ENCODE data around the gene GGN. TPM values are rescaled to one million over a fixed set of nuclear protein-coding genes. Genes with fewer than 3 reads are reported as not detected.

The GGN gene
- total and polyA plus RNA-seq, 9 of the 15 experiments (the other 6 are each of a cell fraction or from before 2014, with no cell fraction given) = 0.15 to 0.33 TPM; not detected in 7

DNA sequence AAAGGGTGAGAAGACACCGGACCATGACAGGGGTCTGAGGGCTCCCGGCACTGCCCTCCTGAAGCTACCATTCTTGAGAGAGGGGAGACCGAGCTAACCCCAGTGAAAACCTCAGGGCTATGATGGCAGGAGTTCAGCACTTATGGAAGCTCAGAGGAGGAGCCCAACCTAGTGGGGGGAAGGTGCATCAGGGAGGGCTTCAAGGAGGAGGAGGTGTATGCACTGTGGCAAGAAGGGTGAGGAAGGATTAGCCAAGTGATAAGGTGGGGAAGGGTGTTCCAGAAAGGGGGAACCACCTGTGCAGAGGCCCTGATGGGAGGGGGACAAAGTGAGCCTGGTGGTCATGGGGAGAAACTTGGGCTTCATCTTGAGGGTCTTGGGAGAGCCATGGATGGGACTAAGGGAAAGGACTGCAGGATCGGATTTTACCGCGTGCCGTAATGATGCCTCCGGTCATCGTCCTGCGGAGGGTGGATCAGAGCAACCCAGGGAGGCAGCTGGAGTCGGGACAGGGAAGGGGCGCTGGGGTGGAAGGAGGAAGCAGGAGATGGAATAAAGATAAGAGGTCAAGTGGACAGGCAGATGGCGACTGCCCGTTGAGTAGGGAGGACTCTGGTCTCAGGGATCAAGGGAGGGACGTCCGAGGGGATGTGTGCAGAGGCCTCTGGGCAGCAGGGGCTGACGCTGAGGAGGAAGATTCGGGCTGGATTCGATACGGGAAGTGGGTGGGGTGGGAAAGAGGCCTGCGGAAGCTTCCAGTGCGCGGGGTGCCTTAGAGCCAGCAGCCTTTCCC lies 26.8 kb downstream of the GGN start (continued):
- TF ChIP-seq, protein P1, sequence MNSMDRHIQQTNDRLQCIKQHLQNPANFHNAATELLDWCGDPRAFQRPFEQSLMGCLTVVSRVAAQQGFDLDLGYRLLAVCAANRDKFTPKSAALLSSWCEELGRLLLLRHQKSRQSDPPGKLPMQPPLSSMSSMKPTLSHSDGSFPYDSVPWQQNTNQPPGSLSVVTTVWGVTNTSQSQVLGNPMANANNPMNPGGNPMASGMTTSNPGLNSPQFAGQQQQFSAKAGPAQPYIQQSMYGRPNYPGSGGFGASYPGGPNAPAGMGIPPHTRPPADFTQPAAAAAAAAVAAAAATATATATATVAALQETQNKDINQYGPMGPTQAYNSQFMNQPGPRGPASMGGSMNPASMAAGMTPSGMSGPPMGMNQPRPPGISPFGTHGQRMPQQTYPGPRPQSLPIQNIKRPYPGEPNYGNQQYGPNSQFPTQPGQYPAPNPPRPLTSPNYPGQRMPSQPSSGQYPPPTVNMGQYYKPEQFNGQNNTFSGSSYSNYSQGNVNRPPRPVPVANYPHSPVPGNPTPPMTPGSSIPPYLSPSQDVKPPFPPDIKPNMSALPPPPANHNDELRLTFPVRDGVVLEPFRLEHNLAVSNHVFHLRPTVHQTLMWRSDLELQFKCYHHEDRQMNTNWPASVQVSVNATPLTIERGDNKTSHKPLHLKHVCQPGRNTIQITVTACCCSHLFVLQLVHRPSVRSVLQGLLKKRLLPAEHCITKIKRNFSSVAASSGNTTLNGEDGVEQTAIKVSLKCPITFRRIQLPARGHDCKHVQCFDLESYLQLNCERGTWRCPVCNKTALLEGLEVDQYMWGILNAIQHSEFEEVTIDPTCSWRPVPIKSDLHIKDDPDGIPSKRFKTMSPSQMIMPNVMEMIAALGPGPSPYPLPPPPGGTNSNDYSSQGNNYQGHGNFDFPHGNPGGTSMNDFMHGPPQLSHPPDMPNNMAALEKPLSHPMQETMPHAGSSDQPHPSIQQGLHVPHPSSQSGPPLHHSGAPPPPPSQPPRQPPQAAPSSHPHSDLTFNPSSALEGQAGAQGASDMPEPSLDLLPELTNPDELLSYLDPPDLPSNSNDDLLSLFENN (IDR thresholded peaks at IDR 0.05; ENCODE audit: low read depth in 2 of 2, low read length in 2 of 2) = no peak
- peak; percentile 36; the same call in 1 of the 2 replicates for TF ChIP-seq MTA3 (IDR thresholded peaks at IDR 0.05; ENCODE audit: borderline replicate concordance)
- TF ChIP-seq CHD4 (IDR thresholded peaks at IDR 0.05; ENCODE audit: insufficient read depth, insufficient replicate concordance, low read depth, low read length, poor library complexity, severe bottlenecking) = peak; percentile 41
- no peak for TF ChIP-seq PTTG1 (tag; IDR thresholded peaks at IDR 0.05; ENCODE audit: low read depth)
- no peak for TF ChIP-seq ZNF277 (CRISPR knock-in tag; IDR thresholded peaks at IDR 0.05; ENCODE audit: borderline replicate concordance)
- 0 out of 4 replicates have a peak, but pooled peaks of 1 of the 2 experiments have one; percentile 13 for TF ChIP-seq RCOR1 (IDR thresholded peaks at IDR 0.05; ENCODE audit: borderline replicate concordance in 1 of 2, low read depth in 2 of 2, low read length in 2 of 2)
- TF ChIP-seq RBM25 (IDR thresholded peaks at IDR 0.05; ENCODE audit: low read depth, low read length, severe bottlenecking) = peak; percentile 70
- TF ChIP-seq, protein P2, sequence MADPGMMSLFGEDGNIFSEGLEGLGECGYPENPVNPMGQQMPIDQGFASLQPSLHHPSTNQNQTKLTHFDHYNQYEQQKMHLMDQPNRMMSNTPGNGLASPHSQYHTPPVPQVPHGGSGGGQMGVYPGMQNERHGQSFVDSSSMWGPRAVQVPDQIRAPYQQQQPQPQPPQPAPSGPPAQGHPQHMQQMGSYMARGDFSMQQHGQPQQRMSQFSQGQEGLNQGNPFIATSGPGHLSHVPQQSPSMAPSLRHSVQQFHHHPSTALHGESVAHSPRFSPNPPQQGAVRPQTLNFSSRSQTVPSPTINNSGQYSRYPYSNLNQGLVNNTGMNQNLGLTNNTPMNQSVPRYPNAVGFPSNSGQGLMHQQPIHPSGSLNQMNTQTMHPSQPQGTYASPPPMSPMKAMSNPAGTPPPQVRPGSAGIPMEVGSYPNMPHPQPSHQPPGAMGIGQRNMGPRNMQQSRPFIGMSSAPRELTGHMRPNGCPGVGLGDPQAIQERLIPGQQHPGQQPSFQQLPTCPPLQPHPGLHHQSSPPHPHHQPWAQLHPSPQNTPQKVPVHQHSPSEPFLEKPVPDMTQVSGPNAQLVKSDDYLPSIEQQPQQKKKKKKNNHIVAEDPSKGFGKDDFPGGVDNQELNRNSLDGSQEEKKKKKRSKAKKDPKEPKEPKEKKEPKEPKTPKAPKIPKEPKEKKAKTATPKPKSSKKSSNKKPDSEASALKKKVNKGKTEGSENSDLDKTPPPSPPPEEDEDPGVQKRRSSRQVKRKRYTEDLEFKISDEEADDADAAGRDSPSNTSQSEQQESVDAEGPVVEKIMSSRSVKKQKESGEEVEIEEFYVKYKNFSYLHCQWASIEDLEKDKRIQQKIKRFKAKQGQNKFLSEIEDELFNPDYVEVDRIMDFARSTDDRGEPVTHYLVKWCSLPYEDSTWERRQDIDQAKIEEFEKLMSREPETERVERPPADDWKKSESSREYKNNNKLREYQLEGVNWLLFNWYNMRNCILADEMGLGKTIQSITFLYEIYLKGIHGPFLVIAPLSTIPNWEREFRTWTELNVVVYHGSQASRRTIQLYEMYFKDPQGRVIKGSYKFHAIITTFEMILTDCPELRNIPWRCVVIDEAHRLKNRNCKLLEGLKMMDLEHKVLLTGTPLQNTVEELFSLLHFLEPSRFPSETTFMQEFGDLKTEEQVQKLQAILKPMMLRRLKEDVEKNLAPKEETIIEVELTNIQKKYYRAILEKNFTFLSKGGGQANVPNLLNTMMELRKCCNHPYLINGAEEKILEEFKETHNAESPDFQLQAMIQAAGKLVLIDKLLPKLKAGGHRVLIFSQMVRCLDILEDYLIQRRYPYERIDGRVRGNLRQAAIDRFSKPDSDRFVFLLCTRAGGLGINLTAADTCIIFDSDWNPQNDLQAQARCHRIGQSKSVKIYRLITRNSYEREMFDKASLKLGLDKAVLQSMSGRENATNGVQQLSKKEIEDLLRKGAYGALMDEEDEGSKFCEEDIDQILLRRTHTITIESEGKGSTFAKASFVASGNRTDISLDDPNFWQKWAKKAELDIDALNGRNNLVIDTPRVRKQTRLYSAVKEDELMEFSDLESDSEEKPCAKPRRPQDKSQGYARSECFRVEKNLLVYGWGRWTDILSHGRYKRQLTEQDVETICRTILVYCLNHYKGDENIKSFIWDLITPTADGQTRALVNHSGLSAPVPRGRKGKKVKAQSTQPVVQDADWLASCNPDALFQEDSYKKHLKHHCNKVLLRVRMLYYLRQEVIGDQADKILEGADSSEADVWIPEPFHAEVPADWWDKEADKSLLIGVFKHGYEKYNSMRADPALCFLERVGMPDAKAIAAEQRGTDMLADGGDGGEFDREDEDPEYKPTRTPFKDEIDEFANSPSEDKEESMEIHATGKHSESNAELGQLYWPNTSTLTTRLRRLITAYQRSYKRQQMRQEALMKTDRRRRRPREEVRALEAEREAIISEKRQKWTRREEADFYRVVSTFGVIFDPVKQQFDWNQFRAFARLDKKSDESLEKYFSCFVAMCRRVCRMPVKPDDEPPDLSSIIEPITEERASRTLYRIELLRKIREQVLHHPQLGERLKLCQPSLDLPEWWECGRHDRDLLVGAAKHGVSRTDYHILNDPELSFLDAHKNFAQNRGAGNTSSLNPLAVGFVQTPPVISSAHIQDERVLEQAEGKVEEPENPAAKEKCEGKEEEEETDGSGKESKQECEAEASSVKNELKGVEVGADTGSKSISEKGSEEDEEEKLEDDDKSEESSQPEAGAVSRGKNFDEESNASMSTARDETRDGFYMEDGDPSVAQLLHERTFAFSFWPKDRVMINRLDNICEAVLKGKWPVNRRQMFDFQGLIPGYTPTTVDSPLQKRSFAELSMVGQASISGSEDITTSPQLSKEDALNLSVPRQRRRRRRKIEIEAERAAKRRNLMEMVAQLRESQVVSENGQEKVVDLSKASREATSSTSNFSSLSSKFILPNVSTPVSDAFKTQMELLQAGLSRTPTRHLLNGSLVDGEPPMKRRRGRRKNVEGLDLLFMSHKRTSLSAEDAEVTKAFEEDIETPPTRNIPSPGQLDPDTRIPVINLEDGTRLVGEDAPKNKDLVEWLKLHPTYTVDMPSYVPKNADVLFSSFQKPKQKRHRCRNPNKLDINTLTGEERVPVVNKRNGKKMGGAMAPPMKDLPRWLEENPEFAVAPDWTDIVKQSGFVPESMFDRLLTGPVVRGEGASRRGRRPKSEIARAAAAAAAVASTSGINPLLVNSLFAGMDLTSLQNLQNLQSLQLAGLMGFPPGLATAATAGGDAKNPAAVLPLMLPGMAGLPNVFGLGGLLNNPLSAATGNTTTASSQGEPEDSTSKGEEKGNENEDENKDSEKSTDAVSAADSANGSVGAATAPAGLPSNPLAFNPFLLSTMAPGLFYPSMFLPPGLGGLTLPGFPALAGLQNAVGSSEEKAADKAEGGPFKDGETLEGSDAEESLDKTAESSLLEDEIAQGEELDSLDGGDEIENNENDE (IDR thresholded peaks at IDR 0.05; ENCODE audit: low read depth, low read length) = no peak

Data from K562 (cell line).